Upper lobe of left lung (tissue), 4 donors: ENCODE measurements around the gene PFDN2.

ENCODE experiments used
- CTCF ChIP-seq, 6 experiments: fragments of 450-650 bp in 4 of 6; fragments of 200-600 bp in 2 of 6; sonication (generic) in 2 of 6; IDR thresholded peaks; one replicate each; pipeline ENCODE4 v1.5.1; 2016 to 2019; ENCODE audit warnings: antibody characterized with exemption in 6 of 6
- POLR2A ChIP-seq, 4 donors: fragments of 450-650 bp; IDR thresholded peaks; one replicate each; pipeline ENCODE4 v1.5.1; 2016 to 2017; ENCODE audit warnings: antibody characterized with exemption in 4 of 4, mild to moderate bottlenecking in 2 of 4

GRCh38 chr1:161099090-161099802 lies 18.6 kb downstream of the PFDN2 start:
- no peak for TF ChIP-seq CTCF (IDR thresholded peaks at IDR 0.05)
- TF ChIP-seq POLR2A (IDR thresholded peaks at IDR 0.05): no peak
